Thoracic aorta (tissue), 2 donors: ENCODE results near the gene NFASC. TPM values are rescaled to one million over a fixed set of nuclear protein-coding genes. Genes with fewer than 3 reads are reported as not detected.

Experiments
- ATAC-seq: fragments of 150-250 bp; one replicate; pipeline ENCODE4 v1.8.0; 2017; ENCODE audit warnings: low read depth; ENCODE audit not compliant: insufficient number of reproducible peaks, low FRiP score
- DNase-seq: peaks from one replicate; pipeline ENCODE4 v3.0.0-alpha.2; 2020; ENCODE audit warnings: low spot score
- H3K27ac ChIP-seq, 2 donors: fragments of 200-600 bp; sonication (generic); 1 replicate in 1 of 2; 2 replicates in 1 of 2; pipeline ENCODE4 v1.5.1; 2016; ENCODE audit warnings: mild to moderate bottlenecking in 2 of 2, moderate library complexity in 2 of 2
- H3K27me3 ChIP-seq: fragments of 200-600 bp; sonication (generic); replicated peaks from 2 replicates; pipeline ENCODE4 v1.6.0; 2016; ENCODE audit warnings: mild to moderate bottlenecking; ENCODE audit not compliant: insufficient read depth
- H3K36me3 ChIP-seq: fragments of 200-600 bp; sonication (generic); one replicate; pipeline ENCODE4 v1.5.1; 2016
- H3K4me1 ChIP-seq, 2 donors: fragments of 200-600 bp; sonication (generic); 1 replicate in 1 of 2; 2 replicates in 1 of 2; pipeline versions ENCODE4 v1.5.1 to v1.6.0; 2016; ENCODE audit warnings: low read depth in 2 of 2, mild to moderate bottlenecking in 1 of 2; ENCODE audit not compliant: control insufficient read depth in 1 of 2
- H3K4me3 ChIP-seq: fragments of 200-600 bp; sonication (generic); 2 replicates; pipeline ENCODE4 v1.5.1; 2016; ENCODE audit warnings: mild to moderate bottlenecking
- H3K9me3 ChIP-seq: fragments of 200-600 bp; sonication (generic); 2 replicates; pipeline ENCODE4 v1.5.1; 2016
- total RNA-seq, 2 donors: library from RNA; depleted of rRNA; stranded (reverse); fragments of >200 nt; gene quantifications; one replicate each; pipeline versions ENCODE4 v1.1.0 to v1.2.3, GENCODE V29; 2016
- TF ChIP-seq, protein P1 (sequence below): fragments of 200-600 bp; sonication (generic); IDR thresholded peaks from one replicate; pipeline ENCODE4 v1.5.1; 2019; ENCODE audit warnings: antibody characterized with exemption

Gene NFASC
- 10 to 100 TPM; 26.2 to 29.5 TPM for total RNA-seq

DNA sequence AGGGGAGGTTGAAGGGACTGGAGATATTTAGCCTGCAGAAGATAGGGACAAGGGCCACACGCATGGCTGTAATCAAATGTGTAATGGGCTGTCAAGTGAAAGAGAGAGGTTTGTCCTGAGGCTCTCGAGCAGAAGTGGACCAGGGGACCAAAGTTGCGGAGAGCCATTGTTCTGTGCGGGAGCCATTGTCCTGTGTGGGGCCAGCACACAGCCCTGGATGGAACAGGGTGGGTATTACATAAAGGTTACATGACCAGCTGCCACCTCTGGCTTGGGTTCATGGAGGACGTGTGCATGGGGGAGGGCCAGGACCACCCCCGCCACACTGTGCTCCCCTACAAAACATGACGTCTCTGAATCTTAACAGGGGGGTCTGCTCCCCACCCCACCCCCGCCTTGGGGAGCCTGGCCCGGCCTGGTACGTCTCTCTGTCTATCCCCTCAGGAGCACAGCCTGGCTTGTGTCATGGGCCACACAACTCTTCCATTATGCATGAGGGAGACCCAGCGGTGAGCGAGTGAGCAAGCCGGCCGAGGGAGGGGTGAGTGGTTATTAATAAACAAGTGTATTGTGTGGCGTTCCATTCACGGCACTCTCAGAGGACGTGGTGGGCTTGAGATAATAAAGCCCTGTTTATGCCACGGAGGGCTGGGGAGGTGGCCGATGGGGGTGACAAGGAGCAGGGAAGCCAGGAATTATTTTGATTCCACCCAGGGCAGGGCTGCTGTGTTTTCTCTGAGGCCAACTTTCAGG, at the start of gene NFASC:
Gene NFASC, plus strand, starts transcription at position 703 of the 753 bp plus-strand sequence. CDS start 73,454 bp downstream, outside the sequence.
- no peak for ATAC-seq
- H3K9me3 ChIP-seq: no peaks in the 10 kb centered on the region
- no peak within 1 kb of the TSS for H3K27ac ChIP-seq

DNA sequence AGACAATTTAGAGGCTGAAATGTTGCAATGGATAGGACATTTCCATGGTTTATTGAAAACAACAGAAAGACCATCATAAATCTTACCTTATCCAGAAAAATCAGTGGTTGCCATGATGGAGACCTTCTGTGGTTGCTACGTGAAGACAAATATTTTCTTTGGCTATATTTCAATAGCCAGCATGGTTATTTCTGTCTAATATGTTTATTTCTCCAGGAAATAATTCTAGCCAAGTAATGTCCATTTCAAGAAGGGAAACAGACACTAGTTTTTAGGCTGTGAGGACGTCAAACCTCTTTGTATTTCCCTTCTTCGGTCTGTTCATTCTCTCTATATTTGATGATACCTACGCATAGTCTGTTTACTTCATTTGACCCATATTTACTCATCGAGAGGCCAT, 49.2 kb upstream of the NFASC start:
- Histone ChIP-seq H3K27me3 (no peaks in the 10 kb centered on the region), H3K9me3 (no peaks in the 10 kb centered on the region), H3K4me3 (no peak overlapping the region), H3K36me3 (no peaks in the 10 kb centered on the region), H3K4me1 (peaks cover 8 to 27% of the 10 kb centered on the region in 2 donors), H3K27ac (no peak overlapping the region)
- no peak for DNase-seq
- no peak for ATAC-seq
- TF ChIP-seq, protein P1, sequence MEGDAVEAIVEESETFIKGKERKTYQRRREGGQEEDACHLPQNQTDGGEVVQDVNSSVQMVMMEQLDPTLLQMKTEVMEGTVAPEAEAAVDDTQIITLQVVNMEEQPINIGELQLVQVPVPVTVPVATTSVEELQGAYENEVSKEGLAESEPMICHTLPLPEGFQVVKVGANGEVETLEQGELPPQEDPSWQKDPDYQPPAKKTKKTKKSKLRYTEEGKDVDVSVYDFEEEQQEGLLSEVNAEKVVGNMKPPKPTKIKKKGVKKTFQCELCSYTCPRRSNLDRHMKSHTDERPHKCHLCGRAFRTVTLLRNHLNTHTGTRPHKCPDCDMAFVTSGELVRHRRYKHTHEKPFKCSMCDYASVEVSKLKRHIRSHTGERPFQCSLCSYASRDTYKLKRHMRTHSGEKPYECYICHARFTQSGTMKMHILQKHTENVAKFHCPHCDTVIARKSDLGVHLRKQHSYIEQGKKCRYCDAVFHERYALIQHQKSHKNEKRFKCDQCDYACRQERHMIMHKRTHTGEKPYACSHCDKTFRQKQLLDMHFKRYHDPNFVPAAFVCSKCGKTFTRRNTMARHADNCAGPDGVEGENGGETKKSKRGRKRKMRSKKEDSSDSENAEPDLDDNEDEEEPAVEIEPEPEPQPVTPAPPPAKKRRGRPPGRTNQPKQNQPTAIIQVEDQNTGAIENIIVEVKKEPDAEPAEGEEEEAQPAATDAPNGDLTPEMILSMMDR: no peak

More for the DNA sequence above, at the start of gene NFASC:
- no peak within 1 kb of the TSS for H3K4me3 ChIP-seq
- H3K36me3 ChIP-seq: no peaks in the 10 kb centered on the region
- TF ChIP-seq, protein P1: no peak
- H3K27me3 ChIP-seq: no peaks in the 10 kb centered on the region
- no peak for DNase-seq
- no peaks in the 10 kb centered on the region for H3K4me1 ChIP-seq

DNA sequence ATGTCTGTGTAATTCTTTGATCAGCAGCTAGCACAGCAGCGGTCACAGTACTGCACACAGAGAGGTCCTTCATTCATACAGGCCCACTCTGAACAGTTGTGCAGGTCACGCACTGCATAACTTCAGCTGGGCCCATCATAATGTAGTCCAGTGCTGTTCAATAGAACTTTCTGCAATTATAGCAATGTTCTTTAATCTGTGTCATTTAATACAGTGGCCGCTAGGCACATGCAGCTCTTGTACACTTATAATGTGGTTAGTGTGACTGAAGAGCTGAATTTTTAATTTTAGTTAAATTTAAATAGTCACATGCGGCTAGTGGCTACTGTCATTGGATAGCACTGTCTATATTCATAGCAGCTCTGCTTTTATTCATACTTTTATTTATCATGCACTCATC, 48.7 kb upstream of the NFASC start:
- H3K36me3 ChIP-seq: no peaks in the 10 kb centered on the region
- no peak overlapping the region for H3K4me3 ChIP-seq
- peaks cover 8 to 27% of the 10 kb centered on the region in 2 donors for H3K4me1 ChIP-seq
- DNase-seq (no peak), ATAC-seq (no peak)
- no peak overlapping the region for H3K27ac ChIP-seq
- H3K27me3 ChIP-seq: no peaks in the 10 kb centered on the region
- TF ChIP-seq, protein P1: no peak
- no peaks in the 10 kb centered on the region for H3K9me3 ChIP-seq

DNA sequence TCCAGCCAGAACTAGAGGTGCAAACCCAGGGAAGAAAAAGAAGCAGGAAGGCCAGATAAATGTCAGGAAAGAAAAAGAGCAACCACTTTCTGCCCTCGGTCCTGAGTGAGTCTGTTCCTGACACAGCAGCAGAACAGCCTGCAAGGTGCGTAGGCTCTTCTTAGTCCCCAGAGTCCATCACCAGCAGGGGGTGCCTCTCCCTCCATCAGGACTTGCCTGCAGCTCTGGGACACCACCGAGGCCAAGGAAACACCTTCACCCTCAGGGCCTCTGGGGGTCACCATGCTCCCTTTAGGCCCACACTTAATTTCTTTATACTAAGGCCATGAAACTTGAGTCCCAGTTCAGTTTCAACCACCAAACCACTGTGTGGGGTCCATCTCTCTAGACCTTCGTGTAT, 43.7 kb upstream of the NFASC start:
- TF ChIP-seq, protein P1: no peak
- H3K36me3 ChIP-seq: no peaks in the 10 kb centered on the region
- no peak overlapping the region for H3K4me3 ChIP-seq
- no peak for DNase-seq
- peaks cover 0 to 20% of the 10 kb centered on the region in 2 donors for H3K4me1 ChIP-seq
- ATAC-seq: no peak
- no peak overlapping the region for H3K27ac ChIP-seq
- H3K9me3 ChIP-seq: no peaks in the 10 kb centered on the region
- H3K27me3 ChIP-seq: no peaks in the 10 kb centered on the region

DNA sequence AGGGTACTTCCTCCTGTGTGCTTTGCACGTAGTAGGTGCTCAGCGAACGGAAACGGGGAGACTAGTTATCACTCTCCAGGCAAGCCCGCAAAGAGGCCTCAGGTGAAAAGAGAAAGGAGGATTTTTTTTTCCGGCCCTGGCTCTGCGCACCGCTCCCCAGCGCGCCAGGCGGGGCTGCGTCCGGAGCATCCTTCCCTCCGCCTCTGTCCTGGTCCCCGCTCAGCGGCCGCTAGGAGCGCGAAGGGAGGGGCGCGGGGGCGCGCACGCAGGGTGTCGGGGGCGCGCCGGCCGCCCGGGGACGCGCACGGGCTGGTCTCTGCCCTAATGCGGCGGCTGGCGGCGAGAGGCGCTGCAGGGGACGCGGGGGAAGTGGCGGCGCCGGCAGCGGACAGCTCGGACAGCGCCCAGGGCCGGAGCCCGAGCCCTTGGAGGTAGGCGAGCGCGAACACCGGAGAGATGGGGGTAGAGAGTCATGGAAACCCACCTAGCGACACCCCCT, 42.3 kb upstream of the NFASC start:
- peaks cover 0 to 15% of the 10 kb centered on the region in 2 donors for H3K4me1 ChIP-seq
- no peaks in the 10 kb centered on the region for H3K9me3 ChIP-seq
- no peaks in the 10 kb centered on the region for H3K36me3 ChIP-seq
- DNase-seq: no peak
- H3K27me3 ChIP-seq: no peaks in the 10 kb centered on the region
- ATAC-seq: no peak
- H3K27ac ChIP-seq: no peak overlapping the region
- TF ChIP-seq, protein P1: peak; percentile 35
- peak overlapping the region; percentile 62 for H3K4me3 ChIP-seq
